SK-N-SH (cell line): ENCODE results near the gene SLC16A8. TPM values are rescaled to one million over a fixed set of nuclear protein-coding genes. Genes with fewer than 3 reads are reported as not detected.

Source experiments
- CTCF ChIA-PET: fragments of 300-600, 350-600 bp; formaldehyde crosslinking; extraction: SDS; loops from one replicate; lab custom pipeline; 2021; lab: Yijun Ruan, JAX
- POLR2A ChIA-PET: fragments of 350-600 bp; sonication (Branson Sonifier 250); formaldehyde crosslinking; extraction: SDS; loops from one replicate; lab custom pipeline; 2020; ENCODE audit warnings: antibody characterized with exemption, inconsistent platforms; lab: Yijun Ruan, JAX
- DNase-seq: peaks from one replicate; pipeline ENCODE4 v3.0.0; 2012
- H2AFZ ChIP-seq: fragments of 200-600 bp; sonication (generic); 2 replicates; pipeline ENCODE4 v1.8.1; 2016; ENCODE audit warnings: antibody characterized with exemption, mild to moderate bottlenecking, low read depth
- H3F3A ChIP-seq: fragments of 200-600 bp; sonication (generic); replicated peaks from 2 replicates; pipeline ENCODE3; 2016; ENCODE audit warnings: antibody characterized with exemption, mild to moderate bottlenecking; ENCODE audit not compliant: insufficient read depth
- H3K27ac ChIP-seq, 2 experiments: fragments of 200-500 bp in 1 of 2; fragments of 200-600 bp in 1 of 2; sonication (Bioruptor generic) in 1 of 2; sonication (generic), shearing (Covaris generic) in 1 of 2; 2 replicates each; pipeline versions ENCODE4 v1.5.1 to v1.6.1; 2014 to 2016; ENCODE audit warnings: low read depth in 2 of 2, inconsistent platforms in 1 of 2, low read length in 1 of 2, mild to moderate bottlenecking in 1 of 2, mixed read lengths in 1 of 2
- H3K27me3 ChIP-seq: fragments of 200-600 bp; sonication (generic), shearing (Covaris generic); 2 replicates; pipeline ENCODE4 v1.6.1; 2016; ENCODE audit warnings: mixed run types; ENCODE audit not compliant: insufficient read depth
- H3K36me3 ChIP-seq, 2 experiments: fragments of 200-500 bp in 1 of 2; fragments of 200-600 bp in 1 of 2; sonication (Bioruptor generic) in 1 of 2; sonication (generic) in 1 of 2; replicated peaks in 1 of 2; 2 replicates each; pipeline versions ENCODE3 to v1.5.1; 2014 to 2016; ENCODE audit warnings: low read length in 1 of 2, mild to moderate bottlenecking in 1 of 2; ENCODE audit not compliant: insufficient read depth in 2 of 2, control insufficient read depth in 1 of 2
- H3K4me1 ChIP-seq, 2 experiments: fragments of 200-500 bp in 1 of 2; fragments of 200-600 bp in 1 of 2; sonication (Bioruptor generic) in 1 of 2; sonication (generic), shearing (Covaris generic) in 1 of 2; 2 replicates each; pipeline versions ENCODE4 v1.5.1 to v1.6.1; 2014 to 2016; ENCODE audit warnings: low read depth in 1 of 2, low read length in 1 of 2, mixed run types in 1 of 2; ENCODE audit not compliant: insufficient read depth in 2 of 2, control insufficient read depth in 1 of 2
- H3K4me2 ChIP-seq: fragments of 200-600 bp; sonication (generic), shearing (Covaris generic); 2 replicates; pipeline ENCODE4 v1.6.1; 2017; ENCODE audit warnings: mixed run types
- H3K4me3 ChIP-seq, 2 experiments: fragments of 200-500 bp in 1 of 2; fragments of 200-600 bp in 1 of 2; sonication (Bioruptor generic) in 1 of 2; sonication (generic), shearing (Covaris generic) in 1 of 2; 2 replicates each; pipeline versions ENCODE4 v1.5.1 to v1.8.1; 2014 to 2016; ENCODE audit warnings: low read depth in 2 of 2, inconsistent platforms in 1 of 2, low read length in 1 of 2, mild to moderate bottlenecking in 1 of 2, mixed read lengths in 1 of 2, moderate library complexity in 1 of 2
- H3K79me2 ChIP-seq: fragments of 200-600 bp; sonication (generic); 2 replicates; pipeline ENCODE4 v1.8.1; 2017; ENCODE audit warnings: mild to moderate bottlenecking; ENCODE audit not compliant: insufficient read depth
- H3K9ac ChIP-seq: fragments of 200-600 bp; sonication (generic); 2 replicates; pipeline ENCODE4 v1.6.1; 2017; ENCODE audit warnings: mixed run types
- H3K9me2 ChIP-seq: fragments of 200-600 bp; sonication (generic); 2 replicates; pipeline ENCODE4 v1.6.1; 2017; ENCODE audit warnings: mixed run types
- H3K9me3 ChIP-seq: fragments of 200-600 bp; sonication (generic); 2 replicates; pipeline ENCODE4 v1.6.1; 2017; ENCODE audit warnings: mixed run types, mild to moderate bottlenecking, moderate library complexity
- H4K20me1 ChIP-seq: fragments of 200-600 bp; sonication (generic); 2 replicates; pipeline ENCODE4 v1.6.1; 2017; ENCODE audit warnings: mild to moderate bottlenecking, mixed run types; ENCODE audit not compliant: insufficient read depth
- CTCF ChIP-seq: fragments of 200-600 bp; sonication (generic); IDR thresholded peaks from 2 replicates; pipeline ENCODE4 v1.6.1; 2017; ENCODE audit warnings: antibody characterized with exemption, mild to moderate bottlenecking, moderate library complexity
- ELF1 ChIP-seq: IDR thresholded peaks from 2 replicates; pipeline ENCODE4 v1.4.0; 2012
- EZH2phosphoT487 ChIP-seq: fragments of 200-600 bp; sonication (generic); IDR thresholded peaks from 2 replicates; pipeline ENCODE4 v1.6.1; 2017; ENCODE audit warnings: low read depth, mixed run types, mild to moderate bottlenecking, antibody characterized with exemption, moderate library complexity, borderline replicate concordance
- FOXM1 ChIP-seq: IDR thresholded peaks from 2 replicates; pipeline ENCODE4 v1.4.0; 2012; ENCODE audit warnings: low read depth, mild to moderate bottlenecking
- GABPA ChIP-seq: IDR thresholded peaks from 2 replicates; pipeline ENCODE4 v1.4.0; 2012; ENCODE audit warnings: low read depth, mild to moderate bottlenecking
- IRF3 ChIP-seq: fragments of 150-350 bp; IDR thresholded peaks from 2 replicates; pipeline ENCODE4 v1.6.1; 2016; ENCODE audit warnings: mild to moderate bottlenecking, low read depth, low read length
- JUND ChIP-seq: IDR thresholded peaks from 2 replicates; pipeline ENCODE4 v1.4.0; 2012
- MAX ChIP-seq: IDR thresholded peaks from 2 replicates; pipeline ENCODE4 v1.4.0; 2012; ENCODE audit warnings: low read depth
- MEF2A ChIP-seq: IDR thresholded peaks from 2 replicates; pipeline ENCODE4 v1.4.0; 2012; ENCODE audit warnings: low read depth, borderline replicate concordance
- NFIC ChIP-seq: IDR thresholded peaks from 2 replicates; pipeline ENCODE4 v1.4.0; 2012; ENCODE audit warnings: borderline replicate concordance
- NRF1 ChIP-seq: IDR thresholded peaks from 2 replicates; pipeline ENCODE4 v1.6.1; 2012; ENCODE audit warnings: low read depth, mild to moderate bottlenecking, low read length
- POLR2AphosphoS5 ChIP-seq: IDR thresholded peaks from 2 replicates; pipeline ENCODE4 v1.6.1; 2012; ENCODE audit warnings: low read depth, low read length
- RAD21 ChIP-seq: IDR thresholded peaks from 2 replicates; pipeline ENCODE4 v1.6.1; 2012; ENCODE audit warnings: mild to moderate bottlenecking, low read length
- RCOR1 ChIP-seq: fragments of 150-350 bp; IDR thresholded peaks from 2 replicates; pipeline ENCODE4 v1.6.1; 2017; ENCODE audit warnings: antibody characterized with exemption, low read length
- RFX5 ChIP-seq: IDR thresholded peaks from 2 replicates; pipeline ENCODE4 v1.6.1; 2012; ENCODE audit warnings: mild to moderate bottlenecking, improper control_type of control experiment, low read length
- RXRA ChIP-seq: IDR thresholded peaks from 2 replicates; pipeline ENCODE4 v1.4.0; 2012; ENCODE audit warnings: low read depth, mild to moderate bottlenecking, borderline replicate concordance
- SMC3 ChIP-seq: IDR thresholded peaks from 2 replicates; pipeline ENCODE4 v1.6.1; 2012; ENCODE audit warnings: low read depth, low read length, improper control_type of control experiment
- TEAD4 ChIP-seq: IDR thresholded peaks from 2 replicates; pipeline ENCODE4 v1.4.0; 2012; ENCODE audit warnings: mild to moderate bottlenecking, borderline replicate concordance; ENCODE audit not compliant: insufficient read depth
- USF1 ChIP-seq: IDR thresholded peaks from 2 replicates; pipeline ENCODE4 v1.4.0; 2012; ENCODE audit warnings: low read depth, borderline replicate concordance
- WGBS: methylation state at CpG from one replicate; pipeline ENCODE4 v1.1.6; 2017; ENCODE audit warnings: low lambda C conversion rate; 5-methylcytosine and 5-hydroxymethylcytosine counted together
- polyA plus RNA-seq, 3 experiments: library from polyadenylated mRNA; depleted of rRNA; stranded (reverse); fragments of >200 nt; gene quantifications; 2 replicates each; pipeline ENCODE4 v1.2.3, GENCODE V29; 2012

SLC16A8 gene
- polyA plus RNA-seq, 1 of the 3 experiments (the other 2 are of a cell fraction): not detected

- H3K79me2 ChIP-seq: no peaks in the 10 kb centered on the region
- H2AFZ ChIP-seq: no peak overlapping the region
- H3K9me2 ChIP-seq: no peaks in the 10 kb centered on the region
Observed at GRCh38 chr22:38107692-38108515, 23.9 kb upstream of the SLC16A8 start.

GRCh38 chr22:38106814-38107578 is 23.0 kb upstream of the SLC16A8 start:
- no peaks in the 10 kb centered on the region for H3K36me3 ChIP-seq
- TF ChIP-seq USF1 (no peak), RFX5 (no peak), TEAD4 (no peak), IRF3 (no peak)
- no peak overlapping the region for H3K4me2 ChIP-seq
- no peaks in the 10 kb centered on the region for H3F3A ChIP-seq
- H3K27me3 ChIP-seq: no peaks in the 10 kb centered on the region
- ChIA-PET CTCF (interaction anchor here (1.2 kb wide), 1 partner anchor 55 kb away, joined by 3 read pairs; no protein-coding TSS in a partner anchor), POLR2A (no interaction called here)
- H2AFZ ChIP-seq: no peak overlapping the region
- H3K27ac ChIP-seq: no peak overlapping the region
- no peak overlapping the region for H3K4me3 ChIP-seq
- no peak for DNase-seq
- no peak overlapping the region for H3K9ac ChIP-seq
- no peaks in the 10 kb centered on the region for H3K9me2 ChIP-seq
- H4K20me1 ChIP-seq: no peaks in the 10 kb centered on the region
- no peaks in the 10 kb centered on the region; a peak in 1 of 4 replicates for H3K4me1 ChIP-seq
- WGBS: 77% methylated on average over 8 of the region's 17 CpGs
- no peaks in the 10 kb centered on the region for H3K9me3 ChIP-seq
- H3K79me2 ChIP-seq: no peaks in the 10 kb centered on the region

More at GRCh38 chr22:38107692-38108515, 23.9 kb upstream of the SLC16A8 start:
- Histone ChIP-seq H3K4me1 (no peaks in the 10 kb centered on the region; a peak in 1 of 4 replicates), H3K4me2 (no peak overlapping the region), H3K9ac (no peak overlapping the region), H3F3A (no peaks in the 10 kb centered on the region), H4K20me1 (no peaks in the 10 kb centered on the region), H3K27ac (no peak overlapping the region), H3K36me3 (no peaks in the 10 kb centered on the region), H3K4me3 (no peak overlapping the region), H3K27me3 (no peaks in the 10 kb centered on the region), H3K9me3 (no peaks in the 10 kb centered on the region)
- ChIA-PET POLR2A (no interaction called here), CTCF (interaction anchor here (1.2 kb wide), 1 partner anchor 56 kb away, joined by 3 read pairs; no protein-coding TSS in a partner anchor)
- whole genome bisulfite sequencing: 66% methylated on average over 4 of the region's 17 CpGs
- no peak for DNase-seq
- TF ChIP-seq GABPA (no peak), ELF1 (no peak), RCOR1 (no peak), NFIC (no peak), JUND (no peak), EZH2phosphoT487 (no peak), MEF2A (no peak), RAD21 (no peak), SMC3 (no peak), MAX (no peak), FOXM1 (no peak), TEAD4 (no peak), RXRA (no peak), NRF1 (no peak), POLR2AphosphoS5 (no peak), CTCF (no peak)
